NOMO-1 treated with DMSO at 0.1 percent for 48 hours (cell line): ENCODE results near the gene CCSER2.
A peak's percentile ranks its signal among the peaks of the same experiment; 100 is the strongest.
"Not testable (repeated sequence)": the region's sequence is repeated elsewhere in the genome, so short reads cannot be mapped to it uniquely, and the experiment has no call there.

ENCODE experiments used
- DNase-seq: peaks from one replicate; lab custom pipeline; 2025; ENCODE audit not compliant: unreplicated experiment; lab: John Stamatoyannopoulos, UW

Gene CCSER2

GRCh38 chr10:84328418-84329195, at the start of gene CCSER2:
TSS of gene CCSER2 (plus strand) at chr10:84328589. CDS start at chr10:84371053, 42,464 bp downstream.
- peak; percentile 87 for DNase-seq

- not testable (repeated sequence) for DNase-seq
Observed at GRCh38 chr10:84279876-84280475, 48.4 kb upstream of the CCSER2 start.

DNA sequence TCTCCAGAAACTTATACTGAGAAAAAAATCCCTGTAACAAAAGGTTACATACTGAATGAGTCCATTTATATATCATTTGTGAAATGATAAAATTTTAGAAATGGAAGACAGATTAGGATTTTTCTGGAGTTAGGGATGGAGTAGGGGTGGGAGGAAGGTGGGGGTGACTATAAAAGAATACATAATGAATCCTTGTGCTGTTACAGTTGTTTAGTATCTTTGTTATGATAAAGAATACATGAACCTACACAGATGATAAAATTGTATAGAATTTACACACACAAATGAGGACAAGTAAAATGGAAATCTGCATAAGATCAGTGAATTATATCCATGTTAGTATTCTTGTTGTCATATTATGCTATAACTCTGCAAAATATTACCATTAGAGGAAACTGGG, 41.7 kb upstream of the CCSER2 start:
- no peak for DNase-seq

GRCh38 chr10:84288151-84288550, 40.2 kb upstream of the CCSER2 start:
- no peak for DNase-seq

DNA sequence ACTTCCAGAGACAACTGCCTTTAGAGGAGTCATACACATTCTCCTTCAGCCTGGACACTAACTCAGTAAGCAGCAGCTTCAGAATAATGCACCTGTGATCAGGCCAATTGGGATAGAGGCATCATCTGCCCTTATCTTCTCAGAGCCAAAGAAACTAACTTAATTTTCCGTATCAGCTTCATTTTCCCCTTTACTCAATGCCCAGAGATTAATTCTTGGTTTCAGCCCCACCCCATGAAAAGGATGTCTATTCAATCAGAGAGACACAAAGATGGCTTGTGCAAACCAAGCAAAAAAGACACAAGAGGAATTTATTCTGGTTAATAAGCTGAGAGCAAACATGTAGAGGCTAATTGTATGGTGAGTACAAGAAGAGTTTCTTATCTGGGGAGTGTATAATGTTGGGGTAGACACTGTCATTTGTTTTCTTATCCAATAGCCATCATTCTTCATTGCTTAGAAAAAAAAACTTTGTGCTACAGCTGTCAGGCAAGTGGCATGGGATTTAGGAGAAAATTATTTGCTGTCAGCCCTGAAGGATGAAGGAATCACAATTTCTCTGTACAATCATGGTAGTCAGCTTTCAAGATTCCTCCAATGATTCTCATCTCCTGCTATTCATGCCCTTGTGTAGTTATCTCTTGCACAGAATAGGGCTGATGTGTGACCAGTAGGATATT, 38.7 kb upstream of the CCSER2 start:
- no peak for DNase-seq

DNA sequence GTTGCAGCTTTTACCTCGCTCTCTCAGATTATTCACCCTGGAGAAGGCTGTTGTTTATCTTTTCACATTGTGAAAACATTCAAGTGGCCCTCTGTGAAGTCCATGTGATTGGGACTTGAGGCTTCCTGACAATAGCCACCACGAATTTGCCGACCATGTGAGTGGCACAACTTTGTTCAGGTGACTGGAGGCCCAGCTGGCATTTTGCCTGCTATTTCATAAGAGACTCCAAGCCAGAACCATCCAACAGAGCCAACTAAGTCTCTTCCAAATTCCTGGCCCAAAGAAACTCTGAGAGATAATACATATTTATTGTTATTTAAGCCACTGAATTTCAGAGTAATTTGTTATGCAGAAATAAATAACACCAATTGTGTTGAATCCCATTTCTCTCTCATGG, 38.2 kb upstream of the CCSER2 start:
- DNase-seq: no peak

- peak; percentile 1 for DNase-seq
Observed at GRCh38 chr10:84291384-84291783, 37.0 kb upstream of the CCSER2 start.

- DNase-seq: no peak
Observed at GRCh38 chr10:84292502-84292901, 35.9 kb upstream of the CCSER2 start.

DNA sequence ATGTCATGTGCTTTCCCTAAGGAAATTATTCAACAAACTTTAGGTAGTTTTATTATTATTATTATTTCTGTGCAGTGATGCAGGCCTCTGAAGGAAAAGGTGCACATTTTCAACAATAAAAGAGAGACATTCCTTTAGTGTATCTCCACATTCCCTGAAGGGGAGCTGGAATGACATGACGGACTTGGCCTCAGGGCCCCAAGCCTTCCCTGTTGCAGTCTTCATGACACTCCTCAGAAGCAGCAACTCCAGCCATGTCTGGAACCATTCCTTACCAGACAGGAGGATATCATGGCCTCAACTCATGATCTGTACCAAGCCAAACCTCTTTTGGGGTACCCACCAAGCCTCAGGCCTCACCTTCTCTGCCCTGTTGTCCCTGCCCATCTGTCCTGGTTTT, 35.2 kb upstream of the CCSER2 start:
- no peak for DNase-seq

DNA sequence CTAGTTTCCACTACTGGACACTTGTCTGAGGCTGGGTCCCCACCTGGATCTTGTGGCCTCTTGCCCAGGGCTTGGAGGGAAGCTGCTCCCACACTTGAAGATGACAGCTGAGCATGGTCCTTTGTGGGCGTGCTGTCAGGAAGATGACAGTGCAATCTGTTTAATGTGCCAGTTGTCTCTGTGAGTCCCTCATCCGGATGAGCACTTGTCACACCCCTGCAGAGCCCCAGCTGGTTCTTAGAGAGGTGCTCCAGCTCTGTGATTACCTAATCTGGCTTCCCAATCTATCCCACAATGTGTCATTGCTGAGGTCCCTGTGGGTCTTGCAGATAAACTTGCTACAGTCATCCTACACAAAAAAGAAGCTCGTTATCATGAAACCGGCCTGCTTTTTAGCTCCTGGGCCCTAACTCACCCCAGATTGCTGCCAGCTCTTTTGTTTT, 34.8 kb upstream of the CCSER2 start:
- DNase-seq: no peak

DNA sequence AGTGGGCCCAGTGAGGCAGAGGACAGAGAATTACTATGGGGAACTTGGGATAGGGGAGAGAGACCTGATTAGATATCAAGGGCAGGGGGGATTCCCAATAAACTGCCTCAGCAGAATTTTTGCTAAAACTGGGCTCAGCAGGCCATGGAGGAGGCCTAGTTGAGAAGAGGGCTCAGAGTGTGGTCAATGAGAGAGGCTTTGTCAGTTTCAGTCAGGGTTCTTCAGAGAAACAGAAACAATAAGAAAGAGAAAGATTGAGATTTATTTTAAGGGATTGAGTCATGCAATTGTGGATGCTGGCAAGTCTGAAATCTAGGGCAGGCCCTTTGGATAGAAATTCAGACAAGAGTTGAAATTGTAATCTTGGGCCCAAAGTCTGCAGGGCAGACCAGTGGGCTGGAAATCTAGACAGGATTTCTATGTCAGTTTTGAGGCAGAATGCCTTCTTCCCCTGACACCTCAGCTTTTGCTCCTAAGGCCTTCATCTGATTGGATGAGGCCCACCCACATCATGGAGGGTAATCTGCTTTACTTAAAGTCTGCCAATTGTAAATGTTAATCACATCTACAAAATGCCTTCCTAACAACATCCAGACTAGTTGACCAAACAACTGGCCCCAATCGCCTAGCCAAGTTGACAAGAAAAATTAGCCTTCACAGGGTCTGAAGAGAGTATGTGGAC, 33.5 kb upstream of the CCSER2 start:
- no peak for DNase-seq

GRCh38 chr10:84296091-84296981, 32.1 kb upstream of the CCSER2 start:
- no peak for DNase-seq

DNA sequence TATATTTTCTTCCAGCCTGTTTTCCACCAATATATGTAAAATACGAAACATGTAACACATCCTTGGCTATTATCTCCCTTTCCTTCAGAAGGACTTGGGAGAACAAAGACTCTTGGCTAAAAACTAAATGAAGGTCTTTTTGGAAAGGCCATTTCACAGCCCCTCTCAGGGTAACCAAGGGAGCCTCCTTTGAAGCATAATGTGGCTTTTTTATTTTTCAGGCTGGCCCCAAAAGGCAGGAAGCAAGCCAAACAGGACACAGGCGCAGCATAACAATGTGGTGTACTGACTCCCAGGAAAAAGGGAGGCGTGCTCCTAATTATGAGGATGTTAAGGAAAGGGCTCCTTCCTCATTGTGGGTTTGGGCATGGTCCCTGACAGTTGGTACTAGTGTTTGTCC, 30.3 kb upstream of the CCSER2 start:
- no peak for DNase-seq

DNA sequence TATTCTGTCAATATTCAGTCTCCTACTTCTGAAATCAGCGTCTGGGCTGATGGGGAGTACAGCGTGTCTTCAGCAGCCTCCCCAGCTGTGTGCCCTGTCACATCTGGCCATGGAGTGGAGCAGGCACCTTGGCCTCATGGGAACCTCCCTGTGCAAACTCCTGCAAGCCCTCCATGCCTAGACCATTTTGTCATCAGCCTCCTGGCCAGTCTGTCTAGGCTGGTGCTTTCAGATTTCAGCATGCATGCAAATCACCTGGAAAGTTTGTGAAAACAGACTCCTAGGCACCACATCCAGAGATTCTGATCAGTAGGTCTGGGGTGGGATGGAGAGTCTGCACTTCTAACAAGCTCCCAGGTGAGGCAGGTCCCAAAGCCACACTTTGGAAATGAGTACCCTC, 26.2 kb upstream of the CCSER2 start:
- DNase-seq: no peak

GRCh38 chr10:84306751-84307384, 21.5 kb upstream of the CCSER2 start:
- no peak for DNase-seq

DNA sequence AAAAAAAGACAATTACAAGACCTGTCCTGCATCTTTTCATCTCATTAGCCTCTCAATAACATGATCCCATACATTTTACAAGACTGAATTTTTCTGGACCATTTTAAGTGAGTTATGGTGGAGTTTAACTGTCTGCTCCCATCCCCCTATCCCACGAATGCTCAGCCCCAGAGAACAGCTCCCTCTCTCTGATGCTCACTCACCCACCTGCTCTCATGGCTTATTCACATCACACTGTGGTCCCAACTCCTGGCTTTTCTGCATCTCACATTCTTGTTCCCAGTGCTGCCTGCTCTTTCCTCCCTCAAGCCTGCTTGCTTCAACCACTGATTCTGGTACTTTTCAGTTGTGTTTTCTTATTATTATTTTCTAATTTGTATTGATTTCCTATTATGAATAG, 20.4 kb upstream of the CCSER2 start:
- no peak for DNase-seq

GRCh38 chr10:84308481-84309304, 19.7 kb upstream of the CCSER2 start:
- DNase-seq: peak; percentile 18

GRCh38 chr10:84310470-84310869, 17.9 kb upstream of the CCSER2 start:
- DNase-seq: no peak

DNA sequence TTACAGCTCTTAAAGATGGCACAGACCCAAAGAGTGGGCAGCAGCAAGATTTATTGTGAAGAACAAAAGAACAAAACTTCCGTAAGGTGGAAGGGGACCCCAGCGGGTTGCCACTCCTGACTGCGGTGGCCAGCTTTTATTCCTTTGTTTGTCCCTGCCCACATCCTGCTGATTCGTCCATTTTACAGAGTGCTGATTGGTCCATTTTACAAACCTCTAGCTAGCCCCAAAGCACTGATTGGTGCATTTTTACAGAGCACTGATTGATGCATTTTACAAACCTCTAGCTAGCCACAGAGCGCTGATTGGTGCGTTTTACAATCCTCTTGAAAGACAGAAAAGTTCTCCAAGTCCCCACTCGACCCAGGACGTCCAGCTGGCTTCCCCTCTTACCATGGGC, 16.8 kb upstream of the CCSER2 start:
- no peak for DNase-seq
